ENCODE measurements around the gene SEBOX. TPM values are rescaled to one million over a fixed set of nuclear protein-coding genes. Genes with fewer than 3 reads are reported as not detected.

SEBOX gene
- total RNA-seq, 4 donors from 2014 or later, result not detected

GRCh38 chr17:28395968-28396367 is 31.0 kb upstream of the SEBOX start:
- intact Hi-C loops (cut with DNase I), result no loop called here
- Histone ChIP-seq H3K36me3 (peaks cover 14 to 98% (median 64%) of the 10 kb centered on the region in 4 donors), H3K9me3 (no peaks in the 10 kb centered on the region), H3K27ac (replicated peaks in 1 of 4) (no peak overlapping the region), H3K4me3 (no peak overlapping the region), H3K27me3 (no peaks in the 10 kb centered on the region), H3K4me1 (no peaks in the 10 kb centered on the region)
- TF ChIP-seq POLR2AphosphoS5 (IDR thresholded peaks at IDR 0.05) (no peak), POLR2A (IDR thresholded peaks at IDR 0.05; ENCODE audit: low read depth) (no peak), EP300 (IDR thresholded peaks at IDR 0.05) (no peak), CTCF (IDR thresholded peaks at IDR 0.05) (no peak)
- DNase-seq (ENCODE audit: extremely low spot score), result no peak
- WGBS, result 92% methylated on average over 6 of the region's 6 CpGs

GRCh38 chr17:28395426-28395825 is 30.4 kb upstream of the SEBOX start:
- TF ChIP-seq EP300 (IDR thresholded peaks at IDR 0.05), result no peak
- TF ChIP-seq POLR2AphosphoS5 (IDR thresholded peaks at IDR 0.05), result no peak
- TF ChIP-seq POLR2A (IDR thresholded peaks at IDR 0.05; ENCODE audit: low read depth), result no peak
- TF ChIP-seq CTCF (IDR thresholded peaks at IDR 0.05), result no peak
- Histone ChIP-seq H3K4me1 (no peaks in the 10 kb centered on the region), H3K9me3 (no peaks in the 10 kb centered on the region), H3K36me3 (peaks cover 15 to 100% (median 68%) of the 10 kb centered on the region in 4 donors), H3K27me3 (no peaks in the 10 kb centered on the region), H3K4me3 (no peak overlapping the region), H3K27ac (replicated peaks in 1 of 4) (no peak overlapping the region)
- no peak for DNase-seq (ENCODE audit: extremely low spot score)
- 100% methylated on average over 1 of the region's 2 CpGs for WGBS
- intact Hi-C loops (cut with DNase I), result no loop called here

GRCh38 chr17:28394337-28395116 is 29.5 kb upstream of the SEBOX start:
- Histone ChIP-seq H3K4me3 (no peak overlapping the region), H3K27ac (replicated peaks in 1 of 4) (no peak overlapping the region), H3K36me3 (peaks cover 15 to 100% (median 68%) of the 10 kb centered on the region in 4 donors), H3K27me3 (no peaks in the 10 kb centered on the region), H3K4me1 (no peaks in the 10 kb centered on the region), H3K9me3 (no peaks in the 10 kb centered on the region)
- DNase-seq (ENCODE audit: extremely low spot score), result no peak
- intact Hi-C loops (cut with DNase I), result no loop called here
- TF ChIP-seq CTCF (IDR thresholded peaks at IDR 0.05), result no peak
- TF ChIP-seq POLR2AphosphoS5 (IDR thresholded peaks at IDR 0.05), result no peak
- TF ChIP-seq POLR2A (IDR thresholded peaks at IDR 0.05; ENCODE audit: low read depth), result no peak
- 78% methylated on average over 7 of the region's 7 CpGs for WGBS

GRCh38 chr17:28392491-28392890 is 27.5 kb upstream of the SEBOX start:
- Histone ChIP-seq H3K4me3 (no peak overlapping the region), H3K36me3 (peaks cover 32 to 100% (median 80%) of the 10 kb centered on the region in 4 donors), H3K27ac (replicated peaks in 1 of 4) (no peak overlapping the region), H3K4me1 (no peaks in the 10 kb centered on the region), H3K27me3 (no peaks in the 10 kb centered on the region), H3K9me3 (no peaks in the 10 kb centered on the region)
- WGBS, result 78% methylated on average over 10 of the region's 10 CpGs
- intact Hi-C loops (cut with DNase I), result no loop called here
- TF ChIP-seq POLR2A (IDR thresholded peaks at IDR 0.05; ENCODE audit: low read depth) (no peak), POLR2AphosphoS5 (IDR thresholded peaks at IDR 0.05) (no peak)
- no peak for DNase-seq (ENCODE audit: extremely low spot score)

GRCh38 chr17:28391401-28391800 is 26.4 kb upstream of the SEBOX start:
- Histone ChIP-seq H3K36me3 (peaks cover 32 to 100% (median 74%) of the 10 kb centered on the region in 4 donors), H3K4me1 (no peaks in the 10 kb centered on the region), H3K4me3 (no peak overlapping the region), H3K9me3 (no peaks in the 10 kb centered on the region), H3K27me3 (no peaks in the 10 kb centered on the region), H3K27ac (replicated peaks in 1 of 4) (no peak overlapping the region)
- 44% methylated on average over 2 of the region's 2 CpGs for WGBS
- no peak for TF ChIP-seq EP300 (IDR thresholded peaks at IDR 0.05)
- no peak for TF ChIP-seq CTCF (IDR thresholded peaks at IDR 0.05)
- intact Hi-C loops (cut with DNase I), result no loop called here
- no peak for DNase-seq (ENCODE audit: extremely low spot score)

All from esophagus muscularis mucosa (tissue), 4 donors.